ENCODE data around the gene VSIG1.
A peak's percentile ranks its signal among the peaks of the same experiment; 100 is the strongest.

Gene VSIG1

DNA sequence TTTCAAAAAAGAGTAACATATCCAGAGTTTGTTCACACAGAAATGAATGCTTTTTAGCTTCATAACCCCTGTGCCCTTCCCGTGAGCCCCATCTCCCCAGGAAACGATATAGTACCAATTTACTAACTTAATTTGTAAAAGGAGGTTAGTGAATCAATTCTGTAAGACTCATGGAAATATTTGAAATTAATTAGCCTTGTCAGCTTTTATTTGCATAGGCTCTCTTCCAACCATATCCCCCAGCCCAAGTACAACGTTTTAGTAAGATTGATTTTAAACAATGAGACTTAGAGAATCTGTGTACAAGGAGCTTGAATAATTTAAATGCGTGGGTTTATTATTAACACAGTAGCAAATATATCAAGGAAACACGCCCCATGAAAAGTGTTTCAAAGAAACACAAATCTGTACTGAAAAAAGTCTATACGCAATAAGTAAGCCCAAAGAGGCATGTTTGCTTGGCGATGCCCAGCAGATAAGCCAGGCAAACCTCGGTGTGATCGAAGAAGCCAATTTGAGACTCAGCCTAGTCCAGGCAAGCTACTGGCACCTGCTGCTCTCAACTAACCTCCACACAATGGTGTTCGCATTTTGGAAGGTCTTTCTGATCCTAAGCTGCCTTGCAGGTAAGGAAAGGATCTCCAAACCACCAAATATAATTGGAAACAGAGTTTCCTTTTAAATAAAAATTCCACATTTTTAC, at the start of gene VSIG1:
VSIG1 (plus strand) TSS at position 512 of the 703 bp plus-strand sequence; CDS start at position 578, 66 bp downstream.
- DNase-seq, result no peak

GRCh38 chrX:107996124-107996523, 48.7 kb upstream of the VSIG1 start:
- DNase-seq, result no peak

- DNase-seq, result no peak
These were observed 44.1 kb upstream of the VSIG1 start for GRCh38 chrX:108000751-108001150.

DNA sequence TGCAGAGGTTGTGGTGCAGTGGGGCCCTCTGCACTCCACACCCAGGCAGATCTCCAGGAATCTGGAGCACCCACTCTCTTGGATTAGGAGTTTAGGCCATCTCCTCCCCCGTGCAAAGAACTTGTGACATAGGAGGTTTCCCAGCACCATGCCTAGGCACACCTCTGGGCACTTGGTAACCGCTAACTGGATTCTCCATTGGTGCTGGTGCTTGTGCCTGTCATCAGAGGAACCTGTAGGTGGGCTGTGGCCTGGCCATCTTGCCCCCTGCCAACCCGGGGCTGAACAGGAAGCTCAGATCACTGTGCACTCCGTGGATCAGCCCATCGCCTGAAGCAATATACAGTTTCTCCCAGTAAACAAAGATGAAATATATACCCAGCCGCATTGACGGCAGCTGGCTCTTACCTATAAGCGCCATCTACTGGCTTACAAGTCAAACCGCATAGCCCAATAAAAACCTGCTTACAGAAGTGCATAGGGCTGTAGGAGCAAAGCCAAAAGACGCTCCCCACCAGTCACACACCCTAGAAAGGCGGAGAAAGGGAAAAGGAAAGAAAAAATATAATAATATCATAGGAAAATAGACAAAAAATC, 43.5 kb upstream of the VSIG1 start:
- DNase-seq, result no peak

GRCh38 chrX:108018656-108019381, 26.0 kb upstream of the VSIG1 start:
- DNase-seq, result peak; percentile 17

DNA sequence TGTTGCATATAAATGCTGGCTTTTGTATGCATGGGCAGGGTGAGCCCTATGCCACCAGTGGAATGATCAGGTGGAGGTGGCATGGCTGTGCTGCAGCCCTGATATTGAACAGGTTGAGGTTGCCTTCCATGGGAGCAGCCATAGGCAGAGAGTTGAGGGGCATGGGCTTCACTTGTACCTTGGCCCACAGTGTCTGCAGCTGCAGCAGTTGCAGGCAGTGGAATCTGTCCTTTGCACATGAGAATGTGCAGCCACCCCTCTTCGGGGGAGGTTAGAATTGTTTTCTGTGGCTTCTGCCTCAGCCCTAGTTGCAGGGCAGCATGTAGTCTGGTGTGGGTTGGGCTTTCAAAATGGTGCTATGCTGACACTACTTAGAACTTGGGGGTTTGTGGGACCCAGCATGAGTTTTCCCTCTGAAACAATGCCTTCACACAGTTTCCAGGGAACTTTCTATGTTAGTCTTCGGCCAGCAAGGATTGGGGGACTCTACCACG, 25.4 kb upstream of the VSIG1 start:
- DNase-seq, result no peak

DNA sequence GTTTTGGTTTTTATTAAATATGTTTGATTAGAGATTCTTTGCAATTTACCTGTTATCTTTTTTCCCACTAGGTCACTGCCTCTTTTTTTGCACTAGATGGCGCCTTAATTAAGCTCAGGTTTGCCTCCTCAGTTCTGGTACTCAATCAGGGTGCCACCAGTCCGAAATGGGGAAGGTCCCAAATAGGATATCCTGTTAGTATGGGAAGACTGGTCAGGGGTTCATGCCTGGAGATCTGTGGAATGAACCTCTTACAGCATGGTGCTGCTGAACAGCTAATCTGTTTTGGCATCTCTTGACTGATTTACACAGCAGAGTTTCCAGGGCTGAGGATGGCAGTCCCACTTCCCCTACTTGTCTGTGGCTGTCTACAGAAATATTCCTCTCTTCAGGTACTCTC, 24.2 kb upstream of the VSIG1 start:
- DNase-seq, result no peak

GRCh38 chrX:108022491-108023089, 22.3 kb upstream of the VSIG1 start:
- DNase-seq, result peak; percentile 29

GRCh38 chrX:108025376-108025775, 19.5 kb upstream of the VSIG1 start:
- no peak for DNase-seq

DNA sequence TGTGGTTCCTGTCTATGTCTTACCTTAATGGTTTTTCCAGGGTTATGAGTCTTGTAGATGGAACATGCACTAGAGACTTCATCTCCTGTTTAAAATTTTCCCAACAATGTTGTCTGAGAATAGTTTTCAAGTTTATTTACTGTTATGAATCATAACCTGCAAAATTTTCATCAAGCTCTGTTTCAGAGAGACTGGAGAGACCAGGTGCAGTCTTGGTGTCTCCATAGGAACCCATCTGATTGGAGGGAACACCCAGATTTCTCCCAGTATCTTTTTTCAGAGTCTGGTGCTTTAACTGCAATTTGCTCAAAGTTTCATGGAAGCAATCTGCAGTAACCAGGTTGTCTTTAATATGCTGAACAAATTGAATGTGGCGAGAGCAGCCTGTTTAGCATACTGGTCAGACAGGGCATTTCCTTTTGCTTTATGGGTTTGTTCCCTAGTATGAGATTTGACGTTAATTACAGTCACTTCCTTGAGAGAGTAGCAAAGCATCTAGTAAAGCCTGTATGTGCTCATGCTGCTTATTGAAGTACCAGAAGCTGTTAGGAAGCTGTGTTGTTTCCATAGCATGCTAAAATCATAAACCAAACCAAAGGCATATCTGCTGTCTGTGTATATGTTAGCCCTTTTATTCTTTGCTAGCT, 18.8 kb upstream of the VSIG1 start:
- DNase-seq, result no peak

DNA sequence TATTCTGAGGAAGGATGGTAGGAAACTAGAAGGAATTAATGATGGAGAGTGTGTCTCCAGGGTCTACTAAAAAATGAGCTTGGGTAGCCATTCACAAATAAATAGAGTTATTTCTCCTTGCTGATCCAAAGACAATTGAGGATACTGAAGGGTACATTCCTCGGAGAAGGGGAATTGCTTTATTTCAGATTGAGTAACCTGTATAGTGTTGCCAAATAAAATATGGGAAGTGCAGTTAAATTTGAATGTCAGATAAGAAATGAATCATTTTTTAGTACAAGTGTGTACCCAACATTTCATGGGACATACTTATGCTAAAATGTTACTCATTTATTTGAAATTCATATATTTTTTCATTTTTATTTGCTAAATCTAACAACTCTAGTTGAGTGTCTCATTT, 16.0 kb upstream of the VSIG1 start:
- DNase-seq, result no peak

DNA sequence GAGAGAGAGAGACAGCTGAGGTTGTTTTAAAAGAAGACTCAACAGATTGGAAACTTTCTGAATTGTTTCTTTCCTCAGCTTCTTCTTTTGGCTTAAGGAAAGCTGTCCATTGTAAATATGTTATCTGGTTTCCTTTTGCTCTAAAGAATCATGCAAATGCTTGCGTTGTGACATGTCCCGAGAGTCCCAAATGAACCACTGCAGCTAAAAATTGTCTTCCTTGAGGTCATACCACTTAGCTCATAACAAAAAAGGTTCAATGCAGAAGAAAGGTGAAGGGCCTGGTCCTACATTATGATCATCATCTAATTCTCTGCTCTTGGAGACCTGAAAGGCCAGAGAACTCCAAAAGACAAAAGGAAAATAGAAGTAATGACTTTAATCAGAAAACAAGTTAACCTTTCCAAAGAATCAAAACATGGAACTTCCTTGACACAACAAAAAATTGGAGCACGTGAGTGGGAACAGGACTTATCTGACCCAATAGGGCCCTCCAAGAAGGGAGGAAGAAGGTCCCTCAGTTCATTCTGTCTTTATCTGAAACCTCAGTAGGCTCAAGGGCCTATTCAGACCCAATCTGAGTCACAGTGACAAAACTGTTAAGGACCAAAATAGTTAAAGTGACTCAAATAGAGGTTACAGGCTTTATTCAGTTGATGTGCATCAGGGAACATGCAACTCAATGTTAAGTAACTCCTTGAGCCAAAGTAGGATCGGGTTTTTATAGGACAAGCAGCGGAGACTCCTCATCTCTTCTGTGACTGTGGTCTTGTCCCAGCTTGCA, 14.7 kb upstream of the VSIG1 start:
- DNase-seq, result no peak

- DNase-seq, result no peak
These were observed 11.9 kb upstream of the VSIG1 start for GRCh38 chrX:108032944-108033343.

GRCh38 chrX:108033890-108034289, 11.0 kb upstream of the VSIG1 start:
- DNase-seq, result no peak

DNA sequence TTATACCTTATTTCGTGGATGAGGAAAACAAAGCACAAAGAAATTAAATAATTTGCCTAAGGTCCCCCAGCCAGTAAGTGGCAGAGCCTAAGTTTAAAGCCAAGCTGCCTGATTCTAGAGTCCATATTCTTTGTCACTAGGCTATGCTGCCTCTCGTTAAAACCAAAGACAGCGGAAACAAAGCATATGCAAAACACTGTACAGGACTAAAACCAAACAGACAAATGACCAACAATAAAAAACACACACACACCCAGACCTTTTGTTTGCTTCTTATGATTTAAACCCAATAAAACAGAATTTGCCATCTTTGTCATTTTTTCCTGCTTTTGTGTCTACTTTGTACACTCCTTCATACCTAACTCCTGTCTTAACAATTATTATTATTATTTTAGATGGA, 10.1 kb upstream of the VSIG1 start:
- no peak for DNase-seq

DNA sequence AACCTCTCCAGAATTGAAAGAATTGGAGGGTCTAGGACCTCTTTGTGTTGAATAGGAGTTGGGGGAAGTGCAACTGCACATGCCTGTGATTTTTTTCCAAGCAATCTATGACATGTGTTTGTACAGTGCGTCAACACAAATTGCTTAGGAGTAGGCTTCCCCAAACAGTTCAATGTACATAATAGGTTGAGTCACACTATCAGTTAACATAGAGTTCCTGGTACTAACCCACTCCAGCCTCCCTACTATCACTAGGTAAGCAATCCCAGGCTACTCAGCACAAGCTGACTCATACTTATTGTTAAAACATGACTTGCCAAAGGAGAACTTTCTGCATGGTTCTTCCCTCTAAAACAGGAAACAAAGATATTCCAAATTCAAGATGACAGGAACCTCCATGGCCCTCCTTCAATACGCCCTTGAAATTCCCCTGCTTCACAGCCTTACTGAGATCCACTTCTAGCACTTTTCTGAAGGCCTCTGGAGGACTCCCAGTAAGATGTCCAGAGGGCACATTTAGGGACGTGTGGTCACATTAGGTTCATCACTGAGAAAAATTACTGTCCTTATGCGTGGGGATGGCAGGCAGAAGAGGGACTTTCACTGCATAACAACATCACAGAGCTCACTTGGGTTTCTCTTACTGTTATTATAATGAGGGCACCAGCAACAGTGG, 8.4 kb upstream of the VSIG1 start:
- no peak for DNase-seq

DNA sequence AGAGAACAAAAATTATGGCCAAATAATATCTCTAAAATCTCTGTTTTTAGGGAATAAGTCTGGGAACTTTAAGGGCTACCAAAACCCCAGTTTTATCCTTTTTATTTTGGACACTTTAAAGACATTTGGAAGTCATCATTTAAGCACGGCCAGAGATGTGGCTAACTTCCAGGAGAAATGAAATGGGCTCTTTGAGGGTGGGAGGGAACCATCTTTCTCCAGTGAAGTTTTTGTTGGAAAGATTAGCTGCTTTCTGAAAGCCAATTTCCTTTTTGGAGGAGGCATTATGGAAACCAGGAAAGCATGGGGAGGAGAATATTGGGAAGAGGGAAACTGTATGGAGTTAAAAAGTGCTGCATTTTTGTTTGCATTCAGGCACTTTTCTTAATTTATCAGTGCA, 4.8 kb downstream of the VSIG1 start:
- no peak for DNase-seq

GRCh38 chrX:108053218-108053617, 8.4 kb downstream of the VSIG1 start:
- DNase-seq, result no peak

DNA sequence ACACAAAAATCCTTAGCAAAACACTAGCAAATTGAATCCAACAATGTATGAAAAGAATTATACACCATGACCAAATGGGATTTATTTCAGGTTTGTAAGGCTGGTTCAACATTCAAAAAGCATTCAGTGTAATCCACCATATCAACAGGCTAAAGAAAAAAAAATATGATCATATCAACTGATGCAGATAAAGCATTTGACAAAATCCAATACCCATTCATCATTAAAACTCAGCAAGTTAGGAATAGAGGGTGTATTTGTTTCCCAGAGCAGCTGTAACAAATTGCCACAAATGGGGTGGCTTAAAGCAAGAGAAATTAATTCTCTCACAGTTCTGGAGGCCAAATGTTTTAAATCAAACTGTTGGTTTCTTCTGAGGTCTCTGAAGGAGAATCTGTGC, 10.7 kb downstream of the VSIG1 start:
- DNase-seq, result no peak

DNA sequence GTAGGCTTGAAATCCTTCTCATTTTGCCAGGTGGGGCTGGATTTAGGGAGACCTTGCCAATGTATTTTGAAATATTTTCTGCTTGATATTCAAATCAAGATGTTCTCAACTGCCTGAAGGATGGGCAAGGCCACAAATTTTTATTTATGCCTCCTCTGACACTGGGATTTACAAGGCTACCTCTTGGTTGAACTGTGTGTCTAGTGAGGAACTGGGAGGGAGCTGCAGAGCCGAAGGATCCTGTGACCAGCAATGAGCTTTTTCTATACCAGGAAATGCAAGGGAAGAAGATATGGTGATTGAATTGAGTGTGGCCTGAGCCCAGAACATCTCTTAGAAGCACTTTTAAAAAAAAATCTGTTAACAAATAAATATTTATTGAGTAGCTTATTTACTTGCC, 14.9 kb downstream of the VSIG1 start:
- DNase-seq, result no peak

DNA sequence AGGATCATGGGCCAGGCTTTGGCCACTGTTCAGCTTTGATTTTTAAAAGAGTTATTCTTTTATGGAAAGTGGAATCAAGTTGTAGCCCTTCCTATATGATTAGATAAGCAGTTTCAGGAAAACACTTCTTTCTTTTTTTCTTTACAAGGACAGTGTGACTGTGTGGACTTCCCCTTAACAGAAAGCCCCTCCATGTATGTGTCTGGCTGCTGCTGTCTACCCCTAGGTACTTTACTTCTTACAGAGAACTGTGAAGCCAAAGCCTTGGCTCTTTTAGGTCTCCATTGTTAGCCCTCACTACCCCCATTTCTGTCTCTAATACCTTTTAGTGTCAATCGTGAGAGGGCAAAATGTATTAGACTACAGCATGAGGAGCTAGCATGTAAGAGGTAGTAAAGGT, 19.1 kb downstream of the VSIG1 start:
- DNase-seq, result no peak

DNA sequence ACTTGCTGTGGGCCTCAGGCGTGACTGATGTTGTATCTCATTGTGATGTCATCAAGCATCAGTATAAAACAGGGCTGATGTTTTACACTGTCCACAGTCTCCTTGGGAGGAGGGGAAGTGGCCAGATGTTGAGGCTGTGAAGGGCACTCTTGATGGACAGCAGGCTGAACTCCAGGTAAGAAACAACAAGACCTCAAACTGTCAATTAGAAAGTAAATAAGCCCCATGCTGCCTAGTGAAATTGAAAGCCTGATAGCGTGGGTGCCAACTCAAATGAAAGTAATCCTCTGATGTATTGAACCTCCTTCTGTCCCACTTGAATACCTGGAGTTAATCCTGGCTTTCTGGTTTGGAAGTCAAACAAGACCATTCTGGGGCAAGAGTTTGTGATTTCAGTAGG, 19.7 kb downstream of the VSIG1 start:
- no peak for DNase-seq

Measured in activated CD4-positive, alpha-beta T cell treated with anti-CD3 and anti-CD28 coated beads for 48 hours (primary cell).